Left renal cortex interstitium (tissue), 4 donors: ENCODE measurements around the gene TMPRSS11F. TPM values are rescaled to one million over a fixed set of nuclear protein-coding genes. Genes with fewer than 3 reads are reported as not detected.
"Not testable (repeated sequence)": the region's sequence is repeated elsewhere in the genome, so short reads cannot be mapped to it uniquely, and the experiment has no call there.

Source experiments
- DNase-seq, 4 donors: peaks; one replicate each; pipeline ENCODE4 v3.0.0-alpha.2; 2013; ENCODE audit warnings: low read depth in 4 of 4, low spot score in 2 of 4, missing footprints in 1 of 4
- polyA plus RNA-seq, 4 donors: library from polyadenylated mRNA; unstranded; fragments of 120-200 nt; gene quantifications; one replicate each; pipeline ENCODE4 v1.2.1, GENCODE V29; 2013; ENCODE audit not compliant: insufficient read length in 4 of 4

The TMPRSS11F gene
- polyA plus RNA-seq = not detected

- no peak for DNase-seq
Measured at GRCh38 chr4:68129793-68130192, at the start of gene TMPRSS11F. TSS of gene TMPRSS11F (minus strand) at chr4:68129869. CDS start at chr4:68129820, 49 bp downstream.

GRCh38 chr4:68176904-68177303 is 47.2 kb upstream of the TMPRSS11F start:
- no peak for DNase-seq

- no peak for DNase-seq
Measured at GRCh38 chr4:68176500-68176899, 46.8 kb upstream of the TMPRSS11F start.

- peak; percentile 22 to 54 (median 30) for DNase-seq
Measured at GRCh38 chr4:68175562-68176155, 46.0 kb upstream of the TMPRSS11F start.

- not testable (repeated sequence) for DNase-seq
Measured at GRCh38 chr4:68174389-68174788, 44.7 kb upstream of the TMPRSS11F start.

- not testable (repeated sequence) for DNase-seq
Measured at GRCh38 chr4:68172147-68172546, 42.5 kb upstream of the TMPRSS11F start.

GRCh38 chr4:68167706-68168105 is 38.0 kb upstream of the TMPRSS11F start:
- no peak for DNase-seq

GRCh38 chr4:68167166-68167565 is 37.5 kb upstream of the TMPRSS11F start:
- DNase-seq = no peak

- DNase-seq = no peak
Measured at GRCh38 chr4:68163754-68164153, 34.1 kb upstream of the TMPRSS11F start.

- DNase-seq = no peak
Measured at GRCh38 chr4:68162196-68162595, 32.5 kb upstream of the TMPRSS11F start.

GRCh38 chr4:68152411-68152810 is 22.7 kb upstream of the TMPRSS11F start:
- DNase-seq = no peak

- no peak for DNase-seq
Measured at GRCh38 chr4:68148800-68149685, 19.4 kb upstream of the TMPRSS11F start.

GRCh38 chr4:68147079-68147478 is 17.4 kb upstream of the TMPRSS11F start:
- no peak for DNase-seq

- DNase-seq = no peak
Measured at GRCh38 chr4:68145261-68145660, 15.6 kb upstream of the TMPRSS11F start.

- DNase-seq = no peak
Measured at GRCh38 chr4:68141852-68142251, 12.2 kb upstream of the TMPRSS11F start.

GRCh38 chr4:68132342-68132741 is 2.7 kb upstream of the TMPRSS11F start:
- no peak for DNase-seq

- no peak for DNase-seq
Measured at GRCh38 chr4:68124262-68124661, 5.4 kb downstream of the TMPRSS11F start.

GRCh38 chr4:68123525-68123924 is 6.1 kb downstream of the TMPRSS11F start:
- DNase-seq = no peak

GRCh38 chr4:68119921-68120320 is 9.7 kb downstream of the TMPRSS11F start:
- no peak for DNase-seq

- no peak for DNase-seq
Measured at GRCh38 chr4:68110441-68110840, 19.2 kb downstream of the TMPRSS11F start.

- no peak for DNase-seq
Measured at GRCh38 chr4:68109868-68110267, 19.8 kb downstream of the TMPRSS11F start.

- DNase-seq = no peak
Measured at GRCh38 chr4:68082758-68083157, 46.9 kb downstream of the TMPRSS11F start.
